Stimulated activated naive CD4-positive, alpha-beta T cell (primary cell): ENCODE data around the gene ABCD1.

Experiments
- DNase-seq, 6 experiments: peaks; one replicate each; lab custom pipeline; 2025; lab: John Stamatoyannopoulos, UW

Gene ABCD1

GRCh38 chrX:153773741-153774575 is 49.3 kb downstream of the ABCD1 start:
- DNase-seq: no peak

- DNase-seq: no peak
These were observed 50.1 kb downstream of the ABCD1 start for GRCh38 chrX:153774576-153775292.

DNA sequence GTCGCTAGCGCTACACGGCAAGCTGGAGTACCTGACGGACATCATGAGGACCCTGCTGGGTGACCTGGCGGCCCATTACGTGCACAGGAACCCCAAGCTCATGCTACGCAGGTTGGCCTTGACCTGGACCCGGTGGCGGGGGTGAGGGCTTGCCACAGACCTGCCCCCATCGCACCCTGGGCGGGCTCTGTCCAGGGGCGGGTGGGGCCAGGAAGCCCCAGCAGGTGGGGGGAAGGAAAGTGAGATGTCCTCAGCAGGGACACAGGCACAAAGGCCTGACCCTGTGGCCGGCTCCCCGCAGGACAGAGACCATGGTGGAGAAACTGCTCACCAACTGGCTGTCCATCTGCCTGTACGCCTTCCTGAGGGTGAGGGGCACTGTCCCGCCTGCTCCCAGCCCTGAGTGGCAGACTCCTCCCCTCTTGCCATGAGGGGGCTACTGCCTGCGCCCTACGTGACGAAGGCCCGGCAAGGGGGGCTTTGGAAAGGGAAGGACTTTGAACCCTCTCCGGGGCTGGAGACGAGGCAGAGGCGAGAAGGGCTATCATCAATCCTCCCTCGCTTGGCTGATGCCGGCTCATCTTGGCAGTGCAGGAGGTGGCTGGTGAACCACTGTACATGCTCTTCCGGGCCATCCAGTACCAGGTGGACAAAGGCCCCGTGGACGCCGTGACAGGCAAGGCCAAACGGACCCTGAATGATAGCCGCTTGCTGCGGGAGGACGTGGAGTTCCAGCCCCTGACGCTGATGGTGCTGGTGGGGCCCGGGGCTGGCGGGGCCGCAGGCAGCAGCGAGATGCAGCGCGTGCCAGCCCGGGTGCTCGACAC is 50.9 kb downstream of the ABCD1 start:
- DNase-seq: no peak

DNA sequence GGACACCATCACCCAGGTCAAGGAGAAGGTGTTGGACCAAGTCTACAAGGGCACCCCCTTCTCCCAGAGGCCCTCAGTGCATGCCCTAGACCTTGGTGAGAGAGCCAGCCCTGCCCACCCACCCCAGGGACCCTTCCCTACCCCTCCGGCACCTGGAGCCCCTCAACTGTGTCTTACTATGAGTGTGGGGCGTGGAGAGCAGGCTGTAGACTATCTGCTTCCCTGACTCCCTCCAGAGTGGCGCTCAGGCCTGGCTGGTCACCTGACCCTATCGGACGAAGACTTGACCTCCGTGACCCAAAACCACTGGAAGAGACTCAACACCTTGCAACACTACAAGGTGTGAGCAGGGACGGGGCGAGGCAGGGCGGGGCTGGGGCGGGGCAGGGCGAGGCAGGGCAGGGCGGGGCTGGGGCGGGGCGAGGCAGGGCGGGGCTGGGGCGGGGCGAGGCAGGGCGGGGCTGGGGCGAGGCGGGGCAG is 51.5 kb downstream of the ABCD1 start:
- no peak for DNase-seq

- DNase-seq: no peak
These were observed 52.0 kb downstream of the ABCD1 start for GRCh38 chrX:153776611-153777045.

- no peak for DNase-seq
These were observed 52.8 kb downstream of the ABCD1 start for GRCh38 chrX:153777261-153778090.

GRCh38 chrX:153778181-153778580 is 53.5 kb downstream of the ABCD1 start:
- DNase-seq: no peak

DNA sequence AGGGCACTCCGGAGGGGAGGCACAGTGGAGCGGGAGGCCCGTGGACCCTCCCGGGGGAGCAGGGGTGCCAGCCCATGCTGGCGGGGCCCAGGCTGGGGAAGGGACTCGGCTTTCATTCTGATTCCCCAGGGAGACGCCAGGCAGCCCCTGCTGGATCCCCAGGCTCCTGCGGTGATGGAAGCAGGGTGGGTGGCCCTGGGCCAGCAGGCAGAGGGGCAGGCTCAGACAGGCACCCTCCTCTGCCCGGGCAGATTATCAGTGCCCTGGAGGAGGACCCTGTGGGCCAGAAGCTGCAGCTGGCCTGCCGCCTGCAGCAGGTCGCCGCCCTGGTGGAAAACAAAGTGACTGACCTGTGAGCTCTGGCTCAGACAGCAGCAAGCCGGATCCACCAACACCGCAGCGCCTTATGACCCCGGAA is 54.0 kb downstream of the ABCD1 start:
- DNase-seq: no peak

- no peak for DNase-seq
These were observed 55.4 kb downstream of the ABCD1 start for GRCh38 chrX:153779891-153780677.

GRCh38 chrX:153780678-153781427 is 56.2 kb downstream of the ABCD1 start, which contains the start of gene SRPK3:
Gene SRPK3 (plus strand): TSS chrX:153781041. CDS start chrX:153781087, 46 bp downstream.
- no peak for DNase-seq

DNA sequence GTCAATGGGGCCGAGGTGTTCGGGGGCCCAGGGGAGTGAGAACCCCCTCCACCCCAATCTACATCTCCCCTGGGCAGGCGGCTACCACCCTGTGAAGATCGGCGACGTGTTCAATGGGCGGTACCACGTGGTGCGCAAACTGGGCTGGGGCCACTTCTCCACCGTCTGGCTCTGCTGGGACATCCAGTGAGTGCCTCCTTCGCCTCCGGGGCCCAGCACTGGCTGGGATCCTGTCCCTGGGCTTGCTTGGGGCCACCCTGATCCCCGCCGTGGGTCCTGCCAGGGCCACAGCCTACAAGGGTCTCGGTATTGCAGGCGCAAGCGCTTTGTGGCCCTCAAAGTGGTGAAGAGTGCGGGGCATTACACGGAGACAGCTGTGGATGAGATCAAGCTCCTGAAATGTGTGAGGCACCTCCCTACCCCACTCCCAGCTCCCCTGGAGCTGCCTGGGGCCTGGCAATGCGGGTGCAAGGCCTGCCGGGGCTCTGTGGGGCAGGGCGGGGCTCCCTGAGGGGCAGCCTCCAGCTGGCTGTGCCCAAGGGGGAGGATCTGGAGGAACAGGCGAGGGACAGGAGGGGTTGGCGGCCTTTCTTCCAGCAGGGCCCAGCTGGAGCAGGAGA is 56.9 kb downstream of the ABCD1 start:
- DNase-seq: no peak

GRCh38 chrX:153782313-153782712 is 57.7 kb downstream of the ABCD1 start:
- no peak for DNase-seq

- DNase-seq: no peak
These were observed 58.2 kb downstream of the ABCD1 start for GRCh38 chrX:153782871-153783270.

GRCh38 chrX:153783378-153784013 is 58.8 kb downstream of the ABCD1 start:
- DNase-seq: no peak

DNA sequence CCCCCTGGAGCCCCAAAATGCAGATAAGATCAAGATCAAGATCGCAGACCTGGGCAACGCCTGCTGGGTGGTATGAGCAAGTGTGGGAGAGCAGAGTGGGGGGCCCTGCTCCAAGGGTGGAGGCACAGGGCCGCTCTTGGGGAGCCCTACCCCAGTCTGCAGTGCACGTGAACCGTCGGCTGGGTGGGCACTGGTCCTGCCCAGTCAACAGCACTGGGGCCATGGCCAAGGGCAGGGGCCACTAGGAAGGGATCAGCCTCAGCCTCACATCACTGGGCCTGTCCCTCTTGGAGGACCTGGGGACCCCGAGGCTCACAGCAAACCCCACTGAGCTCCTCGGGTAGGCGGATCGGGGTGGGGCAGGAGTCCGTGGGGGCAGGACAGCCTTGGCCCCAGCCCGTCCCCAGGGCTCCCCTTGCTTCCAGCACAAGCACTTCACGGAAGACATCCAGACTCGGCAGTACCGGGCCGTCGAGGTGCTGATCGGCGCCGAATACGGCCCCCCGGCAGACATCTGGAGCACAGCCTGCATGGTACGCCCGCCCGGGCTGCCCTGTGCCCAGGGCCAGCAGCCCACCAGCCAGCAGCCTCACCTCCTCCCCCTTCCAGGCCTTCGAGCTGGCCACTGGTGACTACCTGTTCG is 59.8 kb downstream of the ABCD1 start:
- no peak for DNase-seq

- no peak for DNase-seq
These were observed 62.0 kb downstream of the ABCD1 start for GRCh38 chrX:153786669-153787068.

DNA sequence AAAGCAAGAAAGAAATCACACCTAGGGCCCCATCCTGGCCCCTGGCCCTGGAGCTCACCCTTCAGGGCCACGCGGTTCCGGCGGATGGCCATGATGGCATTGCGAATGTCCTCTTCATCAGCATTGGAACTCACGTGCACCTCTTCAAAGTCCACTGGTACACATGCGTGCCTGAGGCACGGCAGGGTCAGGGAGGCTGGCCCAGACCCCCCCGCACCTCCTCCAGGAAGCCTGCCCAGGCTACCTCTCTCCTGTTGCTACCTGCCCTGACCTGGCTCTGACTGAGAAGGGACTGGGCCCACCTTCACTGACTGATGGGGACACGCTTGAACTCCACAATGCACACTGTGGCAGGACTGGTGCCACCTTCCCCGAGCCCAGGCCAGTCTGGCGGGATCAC is 65.0 kb downstream of the ABCD1 start:
- no peak for DNase-seq
